Mesenchymal stem cell (in vitro differentiated cells and primary cell): ENCODE measurements around the gene PARVB.
A peak's percentile ranks its signal among the peaks of the same experiment; 100 is the strongest.

Experiments
- DNase-seq: peaks from one replicate; pipeline ENCODE4 v3.0.0-alpha.2; 2013
- H2AFZ ChIP-seq: one replicate; pipeline ENCODE4 v1.6.1; 2013; ENCODE audit warnings: low read depth, mild to moderate bottlenecking, control low read depth, inconsistent platforms, low read length, moderate library complexity
- H2AK5ac ChIP-seq: 2 replicates; pipeline ENCODE4 v1.6.1; 2013; ENCODE audit warnings: low read length, moderate library complexity, mild to moderate bottlenecking, inconsistent platforms; ENCODE audit not compliant: severe bottlenecking
- H2BK120ac ChIP-seq: one replicate; pipeline ENCODE4 v1.6.1; 2013; ENCODE audit warnings: low read depth, mild to moderate bottlenecking, inconsistent platforms, low read length, moderate library complexity
- H2BK12ac ChIP-seq, 2 experiments: one replicate each; pipeline ENCODE4 v1.6.1; 2013; ENCODE audit warnings: inconsistent platforms in 2 of 2, low read length in 2 of 2, mild to moderate bottlenecking in 2 of 2, moderate library complexity in 2 of 2, control low read depth in 1 of 2
- H2BK15ac ChIP-seq: one replicate; pipeline ENCODE4 v1.6.1; 2013; ENCODE audit warnings: mild to moderate bottlenecking, low read depth, inconsistent platforms; ENCODE audit not compliant: poor library complexity, severe bottlenecking
- H2BK5ac ChIP-seq: 2 replicates; pipeline ENCODE4 v1.6.1; 2013; ENCODE audit warnings: low read depth, mild to moderate bottlenecking, low read length, control low read depth, inconsistent platforms; ENCODE audit not compliant: poor library complexity, severe bottlenecking
- H3K14ac ChIP-seq, 2 experiments: one replicate each; pipeline ENCODE4 v1.6.1; 2013; ENCODE audit warnings: inconsistent platforms in 2 of 2, low read length in 2 of 2, control low read depth in 1 of 2, mild to moderate bottlenecking in 1 of 2, moderate library complexity in 1 of 2
- H3K18ac ChIP-seq, 2 experiments: one replicate each; pipeline ENCODE4 v1.6.1; 2013; ENCODE audit warnings: inconsistent platforms in 2 of 2, low read length in 2 of 2, control low read depth in 1 of 2, low read depth in 1 of 2, mild to moderate bottlenecking in 1 of 2
- H3K23ac ChIP-seq, 2 experiments: one replicate each; pipeline ENCODE4 v1.6.1; 2013; ENCODE audit warnings: inconsistent platforms in 2 of 2, low read length in 2 of 2, mild to moderate bottlenecking in 2 of 2, moderate library complexity in 2 of 2, control low read depth in 1 of 2
- H3K27ac ChIP-seq: 2 replicates; pipeline ENCODE4 v1.5.1; 2013; ENCODE audit warnings: mild to moderate bottlenecking, moderate library complexity, low read length, control low read depth, inconsistent platforms; ENCODE audit not compliant: poor library complexity, severe bottlenecking
- H3K27me3 ChIP-seq, 2 experiments: 2 replicates each; pipeline versions ENCODE4 v1.6.1 to v1.7.0; 2013; ENCODE audit warnings: low read length in 2 of 2, mild to moderate bottlenecking in 2 of 2, moderate library complexity in 2 of 2, control low read depth in 1 of 2, inconsistent platforms in 1 of 2; ENCODE audit not compliant: control insufficient read depth in 1 of 2, insufficient read depth in 1 of 2
- H3K36me3 ChIP-seq, 2 experiments: 2 replicates each; pipeline versions ENCODE4 v1.6.1 to v1.7.0; 2013; ENCODE audit warnings: low read length in 2 of 2, control low read depth in 1 of 2, inconsistent platforms in 1 of 2, low read depth in 1 of 2, mild to moderate bottlenecking in 1 of 2; ENCODE audit not compliant: insufficient read depth in 2 of 2, control insufficient read depth in 1 of 2
- H3K4ac ChIP-seq, 2 experiments: one replicate each; pipeline ENCODE4 v1.6.1; 2013; ENCODE audit warnings: inconsistent platforms in 2 of 2, low read length in 2 of 2, mild to moderate bottlenecking in 2 of 2, moderate library complexity in 2 of 2, control low read depth in 1 of 2, low read depth in 1 of 2
- H3K4me1 ChIP-seq: 2 replicates; pipeline ENCODE4 v1.6.1; 2013; ENCODE audit warnings: low read depth, low read length, control low read depth; ENCODE audit not compliant: control insufficient read depth, insufficient read depth
- H3K4me2 ChIP-seq: 2 replicates; pipeline ENCODE4 v1.6.1; 2013; ENCODE audit warnings: low read length, mild to moderate bottlenecking, inconsistent platforms; ENCODE audit not compliant: poor library complexity, severe bottlenecking
- H3K4me3 ChIP-seq, 2 experiments: 2 replicates each; pipeline versions ENCODE4 v1.5.1 to v1.7.0; 2013; ENCODE audit warnings: low read length in 2 of 2, mild to moderate bottlenecking in 2 of 2, control low read depth in 1 of 2, low read depth in 1 of 2; ENCODE audit not compliant: insufficient read depth in 1 of 2
- H3K79me1 ChIP-seq: replicated peaks from 2 replicates; pipeline ENCODE4 v1.6.1; 2013; ENCODE audit warnings: mild to moderate bottlenecking, control low read depth, low read length, inconsistent platforms; ENCODE audit not compliant: poor library complexity, severe bottlenecking
- H3K9ac ChIP-seq: 2 replicates; pipeline ENCODE4 v1.7.0; 2013; ENCODE audit warnings: mild to moderate bottlenecking, low read length, moderate library complexity
- H3K9me3 ChIP-seq: 2 replicates; pipeline ENCODE4 v1.7.0; 2013; ENCODE audit warnings: mild to moderate bottlenecking, low read length; ENCODE audit not compliant: control insufficient read depth
- H4K8ac ChIP-seq: one replicate; pipeline ENCODE4 v1.6.1; 2013; ENCODE audit warnings: inconsistent platforms, mild to moderate bottlenecking, low read length, moderate library complexity
- H4K91ac ChIP-seq: one replicate; pipeline ENCODE4 v1.6.1; 2013; ENCODE audit warnings: mild to moderate bottlenecking, low read length, inconsistent platforms
- WGBS: methylation state at CpG from one replicate; pipeline ENCODE4 v1.1.7; 2013; ENCODE audit warnings: mixed read lengths; 5-methylcytosine and 5-hydroxymethylcytosine counted together

The PARVB gene

DNA sequence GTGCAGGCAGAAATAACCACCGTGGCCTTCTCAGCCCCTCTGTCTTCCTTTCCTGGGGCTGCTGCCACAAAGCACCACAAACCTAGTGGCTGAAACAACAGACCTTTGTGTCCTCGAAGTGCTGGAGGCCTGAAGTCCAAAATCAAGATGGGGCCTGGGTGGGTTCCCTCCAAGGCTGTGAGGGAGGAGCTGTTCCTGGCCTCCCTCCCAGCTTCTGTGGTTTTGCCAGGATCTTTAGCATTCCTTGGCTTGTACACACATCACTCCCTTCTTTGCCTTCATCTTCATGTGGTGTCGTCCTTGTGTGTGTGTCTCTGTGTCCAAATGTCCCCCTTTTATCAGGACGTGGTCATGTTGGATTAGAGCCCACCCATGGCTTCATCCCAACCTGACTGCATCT is 127.6 kb downstream of the PARVB start:
- Histone ChIP-seq H2BK5ac (no peak overlapping the region), H3K4ac (no peak overlapping the region), H3K27ac (no peak overlapping the region), H2BK12ac (no peak overlapping the region), H3K9ac (no peak overlapping the region), H3K4me3 (no peak overlapping the region), H3K36me3 (peaks cover 0 to 13% of the 10 kb centered on the region in 2 experiments), H2AK5ac (no peak overlapping the region), H3K4me1 (peaks cover 46% of the 10 kb centered on the region), H3K27me3 (no peaks in the 10 kb centered on the region), H3K4me2 (no peak overlapping the region), H3K23ac (no peak overlapping the region), H2BK120ac (no peak overlapping the region), H2AFZ (no peak overlapping the region), H4K8ac (no peak overlapping the region), H3K79me1 (no peaks in the 10 kb centered on the region), H3K9me3 (no peaks in the 10 kb centered on the region), H2BK15ac (no peak overlapping the region), H3K18ac (no peak overlapping the region), H4K91ac (no peak overlapping the region), H3K14ac (no peak overlapping the region)
- peak; percentile 57 for DNase-seq
- 72% methylated on average over 4 of the region's 4 CpGs for WGBS

- Histone ChIP-seq H2AK5ac (no peak overlapping the region), H3K9ac (no peak overlapping the region), H2BK5ac (no peak overlapping the region), H2AFZ (no peak overlapping the region), H3K14ac (no peak overlapping the region), H3K4me2 (no peak overlapping the region), H4K91ac (no peak overlapping the region), H3K4me1 (peaks cover 36% of the 10 kb centered on the region), H3K27me3 (peaks cover 0 to 6% of the 10 kb centered on the region in 2 experiments), H3K9me3 (no peaks in the 10 kb centered on the region), H3K23ac (no peak overlapping the region), H3K27ac (peak overlapping the region; percentile 25), H3K79me1 (no peaks in the 10 kb centered on the region), H3K18ac (no peak overlapping the region), H4K8ac (no peak overlapping the region), H3K36me3 (peaks cover 0 to 20% of the 10 kb centered on the region in 2 experiments), H2BK12ac (no peak overlapping the region), H2BK120ac (no peak overlapping the region), H3K4ac (no peak overlapping the region), H2BK15ac (no peak overlapping the region), H3K4me3 (no peak overlapping the region)
- DNase-seq = no peak
- 76% methylated on average over 10 of the region's 10 CpGs for WGBS
These were observed 129.6 kb downstream of the PARVB start for GRCh38 chr22:44153710-44154109.

DNA sequence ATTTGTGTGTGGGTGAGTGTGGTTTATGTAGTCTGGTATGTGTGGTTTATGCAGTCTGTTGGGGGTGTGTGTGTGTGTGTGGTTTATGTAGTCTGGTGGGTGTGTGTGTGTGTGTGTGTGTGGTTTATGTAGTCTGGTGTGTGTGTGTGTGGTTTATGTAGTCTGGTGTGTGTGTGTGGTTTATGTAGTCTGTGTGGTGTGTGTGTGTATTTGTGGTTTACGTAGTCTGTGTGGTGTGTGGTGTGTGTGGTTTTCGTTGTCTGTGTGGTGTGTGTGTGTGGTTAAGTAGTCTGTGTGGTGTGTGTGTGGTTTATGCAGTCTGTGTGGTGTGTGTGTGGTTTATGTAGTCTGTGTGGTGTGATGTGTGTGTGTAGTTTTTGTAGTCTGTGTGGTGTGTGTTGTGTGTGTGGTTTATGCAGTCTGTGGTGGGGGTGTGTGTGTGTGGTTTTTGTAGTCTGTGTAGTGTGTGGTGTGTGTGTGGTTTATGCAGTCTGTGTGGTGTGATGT is 130.4 kb downstream of the PARVB start:
- Histone ChIP-seq H3K9me3 (no peaks in the 10 kb centered on the region), H3K18ac (peak overlapping the region in 1 of 2 experiments; percentile 37), H2BK5ac (no peak overlapping the region), H2AK5ac (peak overlapping the region; percentile 57), H3K4me1 (peaks cover 31% of the 10 kb centered on the region), H3K79me1 (no peaks in the 10 kb centered on the region), H3K23ac (no peak overlapping the region), H3K27ac (peak overlapping the region; percentile 21), H3K27me3 (peaks cover 0 to 12% of the 10 kb centered on the region in 2 experiments), H2BK15ac (no peak overlapping the region), H4K91ac (no peak overlapping the region), H3K4ac (no peak overlapping the region), H3K14ac (peak overlapping the region in 1 of 2 experiments; percentile 19), H3K9ac (no peak overlapping the region), H2BK12ac (no peak overlapping the region), H4K8ac (no peak overlapping the region), H2AFZ (no peak overlapping the region), H3K4me3 (no peak overlapping the region), H3K36me3 (peaks cover 0 to 20% of the 10 kb centered on the region in 2 experiments), H2BK120ac (no peak overlapping the region), H3K4me2 (no peak overlapping the region)
- 80% methylated on average over 2 of the region's 2 CpGs for WGBS
- peak; percentile 18 for DNase-seq

- Histone ChIP-seq H3K23ac (no peak overlapping the region), H2BK15ac (no peak overlapping the region), H3K14ac (peak overlapping the region in 1 of 2 experiments; percentile 38), H3K27ac (no peak overlapping the region), H2AK5ac (peak overlapping the region; percentile 53), H3K4ac (no peak overlapping the region), H3K4me2 (no peak overlapping the region), H2BK5ac (no peak overlapping the region), H3K27me3 (peaks cover 0 to 12% of the 10 kb centered on the region in 2 experiments), H3K9me3 (no peaks in the 10 kb centered on the region), H4K91ac (no peak overlapping the region), H3K4me1 (peaks cover 34% of the 10 kb centered on the region), H2AFZ (no peak overlapping the region), H3K79me1 (no peaks in the 10 kb centered on the region), H4K8ac (no peak overlapping the region), H2BK12ac (no peak overlapping the region), H3K36me3 (peaks cover 0 to 20% of the 10 kb centered on the region in 2 experiments), H3K4me3 (no peak overlapping the region), H3K9ac (no peak overlapping the region), H2BK120ac (no peak overlapping the region), H3K18ac (no peak overlapping the region)
- WGBS = 88% methylated on average over 14 of the region's 14 CpGs
- no peak for DNase-seq
These were observed 131.0 kb downstream of the PARVB start for GRCh38 chr22:44155115-44155514.
